GF-D8 (cell line): Measurements from ENCODE around the gene JMJD7.
"Not testable (repeated sequence)": the region's sequence is repeated elsewhere in the genome, so short reads cannot be mapped to it uniquely, and the experiment has no call there.

Source experiments
- DNase-seq: peaks from one replicate; lab custom pipeline; 2025; lab: John Stamatoyannopoulos, UW

Gene JMJD7

GRCh38 chr15:41822471-41822870, 5.4 kb upstream of the JMJD7 start:
- no peak for DNase-seq

- no peak for DNase-seq
These were observed 4.9 kb upstream of the JMJD7 start for GRCh38 chr15:41822957-41823356.

GRCh38 chr15:41823502-41823901, 4.4 kb upstream of the JMJD7 start:
- DNase-seq = no peak

GRCh38 chr15:41824062-41824745, 3.7 kb upstream of the JMJD7 start:
- no peak for DNase-seq

- no peak for DNase-seq
These were observed 2.7 kb upstream of the JMJD7 start for GRCh38 chr15:41825145-41825544.

GRCh38 chr15:41825572-41826535, 2.0 kb upstream of the JMJD7 start:
- no peak for DNase-seq

- no peak for DNase-seq
These were observed 507 bp upstream of the JMJD7 start for GRCh38 chr15:41827290-41827879.

GRCh38 chr15:41828807-41829141, 882 bp downstream of the JMJD7 start:
- no peak for DNase-seq

GRCh38 chr15:41829959-41830646, 2.2 kb downstream of the JMJD7 start:
- DNase-seq = no peak

- DNase-seq = not testable (repeated sequence)
These were observed 3.4 kb downstream of the JMJD7 start for GRCh38 chr15:41831291-41831690.

- no peak for DNase-seq
These were observed 4.3 kb downstream of the JMJD7 start for GRCh38 chr15:41832208-41832607.

GRCh38 chr15:41832875-41833274, 5.0 kb downstream of the JMJD7 start:
- DNase-seq = no peak

GRCh38 chr15:41834096-41834495, 6.2 kb downstream of the JMJD7 start:
- DNase-seq = no peak

GRCh38 chr15:41836073-41836472, 8.2 kb downstream of the JMJD7 start:
- no peak for DNase-seq

- DNase-seq = no peak
These were observed 9.0 kb downstream of the JMJD7 start for GRCh38 chr15:41836713-41837454.

GRCh38 chr15:41838400-41838897, 10.6 kb downstream of the JMJD7 start, which contains the start of gene PLA2G4B:
Gene PLA2G4B (plus strand): TSS chr15:41838847. CDS start chr15:41838914, 67 bp downstream.
- DNase-seq = no peak

GRCh38 chr15:41839781-41840491, 12.0 kb downstream of the JMJD7 start:
- no peak for DNase-seq

GRCh38 chr15:41840673-41841072, 12.8 kb downstream of the JMJD7 start:
- DNase-seq = no peak

- no peak for DNase-seq
These were observed 13.2 kb downstream of the JMJD7 start for GRCh38 chr15:41841131-41841530.

GRCh38 chr15:41842229-41842628, 14.3 kb downstream of the JMJD7 start:
- no peak for DNase-seq

GRCh38 chr15:41843571-41843970, 15.7 kb downstream of the JMJD7 start:
- no peak for DNase-seq
